ENCODE measurements around the gene AFP. TPM values are rescaled to one million over a fixed set of nuclear protein-coding genes. Genes with fewer than 3 reads are reported as not detected.

Gene AFP
- total and polyA plus RNA-seq, 9 of the 15 experiments (the other 6 are each of a cell fraction or from before 2014, with no cell fraction given) = 0.47 to 6.2 (median 3.0) TPM

DNA sequence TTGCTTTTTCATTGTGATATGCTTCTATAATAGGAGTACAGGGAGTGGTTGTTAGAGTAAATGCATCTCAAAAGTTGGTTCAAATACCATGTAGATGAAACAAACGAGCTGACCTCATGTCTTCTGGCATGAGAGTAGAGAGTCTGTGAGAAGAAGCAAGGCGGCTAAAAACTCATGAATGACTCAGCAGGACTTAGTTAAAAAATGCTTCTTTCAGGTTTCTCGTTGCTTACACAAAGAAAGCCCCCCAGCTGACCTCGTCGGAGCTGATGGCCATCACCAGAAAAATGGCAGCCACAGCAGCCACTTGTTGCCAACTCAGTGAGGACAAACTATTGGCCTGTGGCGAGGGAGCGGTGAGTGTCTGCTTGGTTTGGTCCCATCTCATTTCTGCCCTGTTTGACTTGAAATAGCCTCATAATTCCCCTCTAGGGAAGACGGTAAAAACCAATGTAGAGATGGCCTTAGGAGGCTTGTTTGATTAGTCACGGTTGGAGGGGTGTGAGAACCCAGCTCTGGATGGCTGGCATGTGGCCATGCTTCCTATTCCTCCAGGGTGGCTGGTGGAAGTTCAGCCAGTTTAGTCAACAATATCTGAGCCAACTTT is 14.5 kb downstream of the AFP start (continued):
- no peak for TF ChIP-seq RBM17 (IDR thresholded peaks at IDR 0.05; ENCODE audit: borderline replicate concordance, low read depth, low read length)
- TF ChIP-seq, protein P1, sequence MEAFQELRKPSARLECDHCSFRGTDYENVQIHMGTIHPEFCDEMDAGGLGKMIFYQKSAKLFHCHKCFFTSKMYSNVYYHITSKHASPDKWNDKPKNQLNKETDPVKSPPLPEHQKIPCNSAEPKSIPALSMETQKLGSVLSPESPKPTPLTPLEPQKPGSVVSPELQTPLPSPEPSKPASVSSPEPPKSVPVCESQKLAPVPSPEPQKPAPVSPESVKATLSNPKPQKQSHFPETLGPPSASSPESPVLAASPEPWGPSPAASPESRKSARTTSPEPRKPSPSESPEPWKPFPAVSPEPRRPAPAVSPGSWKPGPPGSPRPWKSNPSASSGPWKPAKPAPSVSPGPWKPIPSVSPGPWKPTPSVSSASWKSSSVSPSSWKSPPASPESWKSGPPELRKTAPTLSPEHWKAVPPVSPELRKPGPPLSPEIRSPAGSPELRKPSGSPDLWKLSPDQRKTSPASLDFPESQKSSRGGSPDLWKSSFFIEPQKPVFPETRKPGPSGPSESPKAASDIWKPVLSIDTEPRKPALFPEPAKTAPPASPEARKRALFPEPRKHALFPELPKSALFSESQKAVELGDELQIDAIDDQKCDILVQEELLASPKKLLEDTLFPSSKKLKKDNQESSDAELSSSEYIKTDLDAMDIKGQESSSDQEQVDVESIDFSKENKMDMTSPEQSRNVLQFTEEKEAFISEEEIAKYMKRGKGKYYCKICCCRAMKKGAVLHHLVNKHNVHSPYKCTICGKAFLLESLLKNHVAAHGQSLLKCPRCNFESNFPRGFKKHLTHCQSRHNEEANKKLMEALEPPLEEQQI (IDR thresholded peaks at IDR 0.05) = no peak
- TF ChIP-seq C11orf30 (IDR thresholded peaks at IDR 0.05; ENCODE audit: low read depth) = peak; percentile 91
- no peak for TF ChIP-seq ATF1 (CRISPR knock-in tag; IDR thresholded peaks at IDR 0.05)
- 0 out of 2 replicates have a peak, but pooled peaks have one; percentile 25 for TF ChIP-seq ATF1 (tag; IDR thresholded peaks at IDR 0.05)
- TF ChIP-seq KLF6 (CRISPR knock-in tag; IDR thresholded peaks at IDR 0.05; ENCODE audit: borderline replicate concordance) = no peak

- no peaks in the 10 kb centered on the region for H3K9me3 ChIP-seq (replicated peaks; ENCODE audit: control insufficient read depth, insufficient read depth, low read depth, low read length)
- BruUV-seq (replicated peaks) = no TSS peak
- no peak overlapping the region for H3K27ac ChIP-seq (ENCODE audit: extremely low read depth, low read depth, low read length)
- intact Hi-C loops (cut with micrococcal nuclease) = no loop called here
- H3K36me3 ChIP-seq (ENCODE audit: control insufficient read depth, insufficient read depth, low read length) = no peaks in the 10 kb centered on the region
- FAIRE-seq (no peak), ATAC-seq (no peak), DNase-seq (ENCODE audit: extremely low read depth in 1 of 4, low spot score in 3 of 4) (no peak)
- H3K4me3 ChIP-seq = no peak overlapping the region
- H3K27me3 ChIP-seq (ENCODE audit: control insufficient read depth in 2 of 2, insufficient read depth in 2 of 2, low read length in 2 of 2) = no peaks in the 10 kb centered on the region
- ChIA-PET POLR2A (interaction anchor here (1.7 kb wide), 1 partner anchor 11 kb away, joined by 5 read pairs; no protein-coding TSS in a partner anchor), CTCF (ENCODE audit: low intra/inter-chr PET ratio) (no interaction called here)
- no peak overlapping the region for H3K4me2 ChIP-seq (ENCODE audit: insufficient read depth, low read length)
- 78% methylated on average over 3 of the region's 3 CpGs for WGBS (ENCODE audit: insufficient coverage, low coverage, missing lambda C conversion rate)
- no peak for TF ChIP-seq MEF2A (IDR thresholded peaks at IDR 0.05; ENCODE audit: control insufficient read depth, low read depth, low read length)
- H2AFZ ChIP-seq (ENCODE audit: low read depth, low read length) = no peak overlapping the region
- in situ Hi-C loops (cut with MboI) = no loop called here
- H3K9ac ChIP-seq (ENCODE audit: insufficient read depth in 1 of 2, low read depth in 2 of 2, low read length in 2 of 2) = no peak overlapping the region
- no peaks in the 10 kb centered on the region for H4K20me1 ChIP-seq (replicated peaks; ENCODE audit: control insufficient read depth, insufficient read depth, low read length)
- peaks cover 5 to 17% of the 10 kb centered on the region in 2 experiments; a peak in 3 of 5 replicates for H3K4me1 ChIP-seq (replicated peaks in 1 of 2; ENCODE audit: control insufficient read depth in 2 of 2, insufficient read depth in 2 of 2, low read length in 2 of 2)
- H3K9me1 ChIP-seq (ENCODE audit: control insufficient read depth, insufficient read depth, low read length) = no peaks in the 10 kb centered on the region
- no peaks in the 10 kb centered on the region for H3K79me2 ChIP-seq (ENCODE audit: control insufficient read depth, insufficient read depth, low read length)
These were observed 15.4 kb downstream of the AFP start for GRCh38 chr4:73451404-73451803.
